BE2C (cell line): Measurements from ENCODE around the gene ZCCHC24.

ENCODE experiments used
- DNase-seq: peaks from one replicate; pipeline ENCODE4 v3.0.0-alpha.2; 2020
- H3K27me3 ChIP-seq: fragments of 250-450 bp; sonication (Bioruptor Pico); 2 replicates; pipeline ENCODE4 v1.5.1; 2020; ENCODE audit warnings: mild to moderate bottlenecking
- H3K36me3 ChIP-seq: fragments of 250-450 bp; sonication (Bioruptor Pico); 2 replicates; pipeline ENCODE4 v1.5.1; 2020; ENCODE audit warnings: mild to moderate bottlenecking
- H3K4me1 ChIP-seq: fragments of 250-450 bp; sonication (Bioruptor Pico); 2 replicates; pipeline ENCODE4 v1.5.1; 2020
- H3K4me3 ChIP-seq: 2 replicates; pipeline ENCODE4 v1.5.1; 2011; ENCODE audit warnings: low read depth, low read length
- H3K9me3 ChIP-seq: fragments of 250-450 bp; sonication (Bioruptor Pico); 2 replicates; pipeline ENCODE4 v1.5.1; 2020
- TF ChIP-seq, protein P1 (sequence below): IDR thresholded peaks from 2 replicates; pipeline ENCODE4 v1.5.1; 2012; ENCODE audit warnings: mild to moderate bottlenecking, low read depth, low read length

ZCCHC24 gene

DNA sequence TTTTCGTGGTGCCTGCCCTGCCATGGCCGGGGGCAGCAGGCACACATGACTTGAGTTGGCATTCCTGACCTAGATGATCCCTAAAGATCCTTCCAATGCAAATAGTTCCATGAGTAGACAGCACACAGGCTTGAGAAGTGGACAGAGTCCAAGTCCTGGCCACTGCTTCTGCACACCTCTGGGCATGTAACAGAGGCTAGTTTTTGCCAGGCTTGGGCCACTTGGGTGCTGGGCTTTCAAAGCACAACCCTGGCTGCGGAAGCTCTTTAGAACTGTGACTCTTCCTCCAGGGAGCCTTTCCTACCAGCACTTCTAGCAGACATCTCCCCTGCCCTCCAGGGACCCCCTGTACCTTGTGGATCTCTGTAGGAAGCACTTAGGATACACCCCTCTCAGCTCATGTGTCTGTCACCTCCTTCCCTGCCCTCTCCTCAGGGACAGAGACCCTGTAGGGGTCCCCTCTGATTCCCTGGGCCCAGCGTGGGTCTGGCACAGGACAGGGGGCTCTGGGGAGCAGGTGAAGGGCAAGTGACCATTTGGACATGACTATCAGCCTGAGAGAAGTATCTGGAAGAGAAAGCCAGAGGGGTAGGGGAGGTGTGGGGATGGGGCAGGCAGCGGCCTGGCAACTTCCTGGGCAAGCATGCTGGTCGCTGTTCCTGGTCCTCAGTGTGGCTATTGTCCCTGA, 36.2 kb downstream of the ZCCHC24 start:
- TF ChIP-seq, protein P1, sequence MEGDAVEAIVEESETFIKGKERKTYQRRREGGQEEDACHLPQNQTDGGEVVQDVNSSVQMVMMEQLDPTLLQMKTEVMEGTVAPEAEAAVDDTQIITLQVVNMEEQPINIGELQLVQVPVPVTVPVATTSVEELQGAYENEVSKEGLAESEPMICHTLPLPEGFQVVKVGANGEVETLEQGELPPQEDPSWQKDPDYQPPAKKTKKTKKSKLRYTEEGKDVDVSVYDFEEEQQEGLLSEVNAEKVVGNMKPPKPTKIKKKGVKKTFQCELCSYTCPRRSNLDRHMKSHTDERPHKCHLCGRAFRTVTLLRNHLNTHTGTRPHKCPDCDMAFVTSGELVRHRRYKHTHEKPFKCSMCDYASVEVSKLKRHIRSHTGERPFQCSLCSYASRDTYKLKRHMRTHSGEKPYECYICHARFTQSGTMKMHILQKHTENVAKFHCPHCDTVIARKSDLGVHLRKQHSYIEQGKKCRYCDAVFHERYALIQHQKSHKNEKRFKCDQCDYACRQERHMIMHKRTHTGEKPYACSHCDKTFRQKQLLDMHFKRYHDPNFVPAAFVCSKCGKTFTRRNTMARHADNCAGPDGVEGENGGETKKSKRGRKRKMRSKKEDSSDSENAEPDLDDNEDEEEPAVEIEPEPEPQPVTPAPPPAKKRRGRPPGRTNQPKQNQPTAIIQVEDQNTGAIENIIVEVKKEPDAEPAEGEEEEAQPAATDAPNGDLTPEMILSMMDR = no peak
- Histone ChIP-seq H3K36me3 (no peaks in the 10 kb centered on the region), H3K4me1 (peaks cover 19% of the 10 kb centered on the region), H3K4me3 (no peak overlapping the region), H3K27me3 (no peaks in the 10 kb centered on the region), H3K9me3 (no peaks in the 10 kb centered on the region)
- no peak for DNase-seq

DNA sequence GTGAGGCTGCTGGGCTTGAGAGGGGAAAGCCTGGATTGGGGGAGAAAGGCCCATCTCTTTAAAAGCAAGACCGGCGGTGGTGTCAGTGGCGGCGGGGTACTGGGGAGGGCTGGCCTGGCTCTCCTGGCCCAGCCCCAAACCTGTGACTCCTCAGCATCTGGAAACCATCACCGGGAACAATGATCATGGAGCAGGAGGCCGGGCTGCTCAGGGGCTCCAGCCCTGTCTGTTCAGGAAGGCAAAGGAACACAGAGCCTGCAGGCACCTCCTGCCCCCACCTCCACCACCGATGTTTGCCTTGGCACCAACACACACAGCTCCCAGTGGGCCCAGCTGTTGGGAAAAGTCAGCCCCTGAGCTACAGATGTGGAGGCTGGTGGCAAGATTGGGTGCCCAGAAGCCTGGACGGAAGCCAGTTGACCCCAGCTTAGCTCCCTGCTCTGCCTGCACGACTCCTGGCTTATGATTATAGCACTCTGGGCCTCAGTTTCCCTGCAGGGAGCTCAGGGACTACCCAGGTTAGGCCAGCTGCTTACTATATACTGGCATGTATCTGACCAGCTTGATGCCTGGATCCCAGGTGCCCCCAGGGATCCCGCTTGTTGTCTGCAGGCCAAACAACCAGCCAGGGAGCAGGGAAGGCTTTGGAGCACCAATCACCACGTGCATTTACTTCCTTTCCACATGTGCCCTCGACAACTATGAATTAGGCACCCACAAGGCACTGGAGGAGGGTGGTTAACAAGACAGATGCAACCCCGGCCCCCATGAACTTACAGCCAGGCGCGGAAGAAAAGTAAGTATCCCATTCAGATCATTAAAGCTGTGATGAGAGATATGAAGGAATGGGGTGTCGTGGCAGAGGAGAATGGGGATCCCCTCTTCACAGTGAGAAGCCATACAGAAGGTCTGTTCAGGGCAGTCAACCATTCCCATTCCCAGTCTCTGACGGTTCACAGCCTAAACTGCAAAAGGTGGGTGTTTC, 37.3 kb downstream of the ZCCHC24 start:
- H3K36me3 ChIP-seq = no peaks in the 10 kb centered on the region
- DNase-seq = peak; percentile 72
- TF ChIP-seq, protein P1 = no peak
- peaks cover 23% of the 10 kb centered on the region for H3K4me1 ChIP-seq
- no peaks in the 10 kb centered on the region for H3K27me3 ChIP-seq
- no peaks in the 10 kb centered on the region for H3K9me3 ChIP-seq
- no peak overlapping the region for H3K4me3 ChIP-seq

DNA sequence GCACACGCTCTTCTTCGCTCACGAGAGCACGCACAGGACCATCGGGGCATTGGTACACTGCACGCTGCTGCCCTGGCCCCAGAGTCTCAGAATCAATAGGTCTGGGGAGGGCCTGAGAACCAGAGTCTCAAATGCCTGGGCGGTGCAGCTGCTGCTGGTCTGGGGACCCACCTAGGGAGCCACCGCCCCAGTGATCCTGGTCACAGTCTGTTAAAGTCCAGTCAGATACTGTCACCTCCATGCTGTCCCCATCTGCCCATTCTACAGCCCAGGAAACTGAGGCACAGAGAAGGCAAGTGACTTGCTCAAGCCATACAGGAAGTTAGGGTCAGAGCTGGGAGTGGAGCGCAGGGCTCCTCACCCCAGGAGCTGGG, 38.0 kb downstream of the ZCCHC24 start:
- H3K27me3 ChIP-seq = no peaks in the 10 kb centered on the region
- TF ChIP-seq, protein P1 = no peak
- no peak for DNase-seq
- no peaks in the 10 kb centered on the region for H3K36me3 ChIP-seq
- H3K4me1 ChIP-seq = peaks cover 23% of the 10 kb centered on the region
- no peaks in the 10 kb centered on the region for H3K9me3 ChIP-seq
- H3K4me3 ChIP-seq = no peak overlapping the region

DNA sequence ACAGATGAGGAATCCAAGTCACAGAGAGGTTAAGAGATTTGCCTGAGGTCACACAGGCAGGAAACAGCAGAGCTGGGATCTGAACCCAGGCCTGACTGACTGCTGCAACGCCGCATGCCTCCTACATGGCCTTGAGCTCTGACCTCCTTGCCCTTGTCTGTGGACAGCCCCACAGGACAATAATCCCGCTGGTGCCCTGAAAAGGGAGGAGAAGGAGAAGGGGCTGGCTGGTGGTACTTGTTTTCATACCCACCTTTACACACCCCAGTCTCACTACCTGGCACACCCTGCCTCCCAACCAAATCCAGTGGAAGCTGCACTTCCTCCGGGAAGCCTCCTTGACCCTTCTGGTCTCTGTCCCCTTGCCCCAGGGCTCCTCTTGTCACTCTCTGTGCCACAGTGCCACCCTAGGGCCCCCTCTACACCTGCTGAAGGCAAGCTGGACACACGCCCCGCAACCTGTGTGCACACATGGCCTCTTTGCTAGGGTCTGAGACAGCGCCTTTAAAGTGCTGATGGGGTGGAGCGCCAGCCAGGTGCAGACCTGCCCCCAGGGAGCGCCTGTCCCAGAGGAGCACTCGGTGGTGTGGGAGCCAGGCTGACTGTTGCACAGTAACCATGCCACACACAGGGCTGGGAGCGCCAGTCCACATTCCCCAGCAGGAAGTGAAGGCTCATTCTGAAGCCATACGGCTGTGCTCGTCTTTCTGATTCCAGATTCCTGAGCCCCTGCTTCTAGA, 38.6 kb downstream of the ZCCHC24 start:
- Histone ChIP-seq H3K36me3 (no peaks in the 10 kb centered on the region), H3K27me3 (no peaks in the 10 kb centered on the region), H3K4me1 (peaks cover 23% of the 10 kb centered on the region), H3K9me3 (no peaks in the 10 kb centered on the region), H3K4me3 (no peak overlapping the region)
- peak; percentile 37 for DNase-seq
- TF ChIP-seq, protein P1 = no peak

DNA sequence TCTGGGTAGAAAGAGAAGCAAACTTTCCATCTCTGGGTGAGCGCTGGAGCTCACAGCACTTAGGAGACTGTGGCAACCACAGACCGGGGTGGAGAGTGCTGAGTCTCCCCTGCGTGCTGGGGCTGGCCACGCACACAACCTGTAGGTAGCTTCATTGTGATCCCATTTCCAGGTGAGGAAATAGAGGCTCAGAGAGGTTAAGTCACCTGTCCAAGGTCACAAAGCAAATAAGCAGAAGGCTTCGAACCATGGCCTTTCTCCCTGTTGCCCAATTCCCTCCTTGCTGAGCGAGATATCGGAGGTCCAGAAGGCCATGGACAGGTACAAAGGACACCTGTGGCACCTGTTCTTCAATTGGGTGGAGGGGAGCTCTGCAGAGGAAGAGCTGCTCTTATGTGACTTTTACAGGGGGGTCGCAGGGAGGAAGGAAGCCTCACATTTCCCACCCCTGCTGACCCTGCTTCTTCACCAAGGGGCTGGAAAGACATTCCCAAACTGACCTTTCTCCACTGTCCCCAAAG, 39.4 kb downstream of the ZCCHC24 start:
- no peak overlapping the region for H3K4me3 ChIP-seq
- H3K27me3 ChIP-seq = no peaks in the 10 kb centered on the region
- no peak for DNase-seq
- H3K9me3 ChIP-seq = no peaks in the 10 kb centered on the region
- H3K36me3 ChIP-seq = no peaks in the 10 kb centered on the region
- peaks cover 23% of the 10 kb centered on the region for H3K4me1 ChIP-seq
- TF ChIP-seq, protein P1 = no peak
